HG03060 (cell line): ENCODE results near the gene SAMD4A.
A peak's percentile ranks its signal among the peaks of the same experiment; 100 is the strongest.
"Not testable (repeated sequence)": the region's sequence is repeated elsewhere in the genome, so short reads cannot be mapped to it uniquely, and the experiment has no call there.

Experiments used
- ATAC-seq: cut with Tn5 transposase; IDR thresholded peaks from one replicate; pipeline ENCODE4 v1.9.1; 2021; ENCODE audit warnings: low read depth, moderate number of reproducible peaks; ENCODE audit not compliant: unreplicated experiment

SAMD4A gene

DNA sequence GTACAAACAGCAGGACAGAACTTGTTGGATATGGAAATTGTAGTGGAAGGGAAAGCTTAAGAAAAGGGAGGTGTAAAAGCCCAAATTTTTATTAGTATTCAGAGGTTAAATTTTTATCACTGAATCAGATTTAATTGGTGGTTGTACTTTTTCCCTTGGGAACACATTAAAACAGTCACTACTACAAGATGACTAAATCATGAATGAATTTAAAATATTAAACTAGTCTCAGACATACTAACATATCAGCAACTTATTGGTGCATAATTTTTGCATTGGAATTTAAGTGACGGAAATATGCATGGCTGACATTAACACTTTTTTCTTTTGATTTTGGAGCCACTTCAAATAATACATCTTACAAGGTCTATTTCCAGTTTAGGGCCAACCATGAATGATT lies 27.6 kb downstream of the SAMD4A start:
- no peak for ATAC-seq

DNA sequence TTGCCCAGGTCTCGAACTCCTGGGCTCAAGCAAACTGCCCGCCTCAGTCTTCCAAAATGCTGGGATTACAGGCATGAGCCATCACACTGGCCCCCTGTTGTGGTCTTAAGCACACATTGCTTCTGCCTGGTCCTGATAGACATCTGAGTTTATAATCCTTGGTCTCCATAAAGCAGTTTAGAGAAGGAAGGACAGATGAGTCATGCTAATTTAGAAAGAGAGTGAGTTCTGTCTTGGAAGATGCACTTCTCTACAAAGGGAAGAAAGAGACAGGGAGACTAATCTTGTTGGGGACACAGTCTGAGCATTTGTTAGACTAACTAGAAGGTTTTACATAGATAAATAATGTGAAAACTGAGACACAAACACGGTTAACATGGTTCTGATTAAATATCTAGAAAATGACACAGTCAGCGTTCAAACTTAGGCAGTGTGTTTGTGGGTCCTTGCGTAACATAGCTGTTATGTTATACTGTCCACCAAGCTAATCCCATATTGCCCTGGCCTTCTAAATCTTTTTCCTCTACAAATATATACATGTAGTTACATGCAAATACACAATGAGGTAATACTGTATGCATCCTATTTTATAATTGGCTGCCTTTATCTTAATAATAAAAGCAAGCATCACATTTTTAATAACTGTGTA lies 31.0 kb downstream of the SAMD4A start:
- no peak for ATAC-seq

DNA sequence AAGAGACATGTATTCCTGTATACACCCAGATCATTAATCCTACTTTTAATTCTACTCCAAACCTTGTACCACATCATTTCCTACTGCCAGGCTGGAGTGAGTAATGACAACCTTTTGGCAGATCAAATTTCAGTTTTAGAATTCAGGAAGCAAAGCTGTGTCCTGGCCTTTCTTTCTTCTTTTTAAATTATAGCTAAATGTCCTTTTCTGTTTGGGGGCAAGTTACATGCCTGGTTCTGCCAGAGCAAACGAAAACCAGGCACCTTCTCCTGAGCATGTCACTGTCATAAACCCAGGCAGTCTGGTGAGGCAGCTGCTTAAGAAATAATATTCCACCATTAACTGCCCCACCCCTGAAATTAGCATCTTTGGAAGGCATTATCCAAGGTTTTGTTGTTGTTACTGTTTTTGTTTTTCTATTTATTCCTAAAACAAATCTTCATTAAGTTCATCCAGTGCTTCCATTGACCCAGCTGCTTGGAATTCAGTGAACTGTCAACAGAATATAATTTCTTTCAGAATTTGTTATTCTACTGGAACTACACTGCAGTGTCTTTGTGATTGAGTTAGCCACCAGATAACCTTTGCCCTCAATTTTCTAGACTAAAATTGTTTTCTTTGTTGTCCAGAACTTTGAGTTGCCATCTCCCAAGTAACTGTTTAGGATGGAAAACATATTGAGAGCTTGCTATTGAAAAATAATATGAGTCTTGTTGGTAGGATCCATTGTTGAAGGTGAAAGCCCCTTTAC lies 33.2 kb downstream of the SAMD4A start:
- ATAC-seq = no peak

DNA sequence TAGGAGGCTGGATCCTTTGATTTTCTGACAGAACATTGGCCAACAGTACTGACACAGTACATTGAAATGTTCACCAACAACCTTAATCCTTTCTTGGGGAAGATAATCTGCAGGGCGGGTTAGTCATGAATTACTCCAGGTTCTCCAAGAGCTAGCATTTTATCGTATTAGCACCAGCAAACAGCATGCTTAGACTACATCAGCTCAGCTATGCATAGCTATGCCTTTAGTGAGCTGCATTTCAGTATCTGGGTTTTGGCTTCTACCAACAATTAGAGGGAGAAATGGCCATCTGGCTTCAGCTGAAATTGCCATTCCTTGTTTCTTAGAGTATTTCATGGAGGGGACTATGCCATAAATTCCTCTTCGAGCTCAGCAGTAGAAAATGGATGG lies 33.8 kb downstream of the SAMD4A start:
- no peak for ATAC-seq

DNA sequence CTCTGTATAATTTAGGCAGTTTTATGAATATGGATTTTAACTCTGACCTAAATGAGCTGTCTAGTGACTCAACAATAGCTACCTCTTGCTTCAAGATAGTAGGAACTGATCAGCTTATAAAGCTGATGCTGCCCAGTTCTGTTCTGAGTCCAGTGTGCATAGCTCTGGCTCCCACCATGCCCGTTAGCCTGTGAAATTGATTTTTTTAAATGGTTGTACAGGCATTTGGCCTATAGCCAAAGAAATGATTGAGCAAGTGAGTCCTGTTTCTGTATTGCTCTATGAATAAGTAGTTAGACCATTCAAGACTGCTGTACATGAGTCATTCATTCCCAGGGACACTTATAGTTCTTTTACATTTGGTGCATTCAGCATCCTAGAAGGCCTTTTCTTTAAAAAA lies 36.4 kb downstream of the SAMD4A start:
- no peak for ATAC-seq

DNA sequence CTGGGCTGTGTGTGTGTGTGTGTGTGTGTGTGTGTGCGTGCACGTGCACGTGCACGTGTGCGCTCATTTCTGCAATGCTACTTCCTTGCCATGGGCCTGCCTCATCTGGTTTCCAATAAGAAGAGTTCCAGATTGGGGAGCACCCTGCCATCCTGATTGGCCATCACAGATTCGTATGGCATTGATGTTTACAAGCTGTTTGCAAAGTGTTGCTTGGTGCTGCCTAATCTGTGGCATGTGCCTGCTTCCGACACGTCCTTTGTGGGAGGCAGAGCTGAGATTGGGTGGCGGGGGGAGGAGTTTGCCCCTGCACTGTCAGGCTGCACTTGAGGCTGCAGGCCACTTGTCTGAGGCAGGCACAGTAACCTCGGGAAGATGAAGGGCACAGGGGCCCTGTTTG lies 39.2 kb downstream of the SAMD4A start:
- no peak for ATAC-seq

DNA sequence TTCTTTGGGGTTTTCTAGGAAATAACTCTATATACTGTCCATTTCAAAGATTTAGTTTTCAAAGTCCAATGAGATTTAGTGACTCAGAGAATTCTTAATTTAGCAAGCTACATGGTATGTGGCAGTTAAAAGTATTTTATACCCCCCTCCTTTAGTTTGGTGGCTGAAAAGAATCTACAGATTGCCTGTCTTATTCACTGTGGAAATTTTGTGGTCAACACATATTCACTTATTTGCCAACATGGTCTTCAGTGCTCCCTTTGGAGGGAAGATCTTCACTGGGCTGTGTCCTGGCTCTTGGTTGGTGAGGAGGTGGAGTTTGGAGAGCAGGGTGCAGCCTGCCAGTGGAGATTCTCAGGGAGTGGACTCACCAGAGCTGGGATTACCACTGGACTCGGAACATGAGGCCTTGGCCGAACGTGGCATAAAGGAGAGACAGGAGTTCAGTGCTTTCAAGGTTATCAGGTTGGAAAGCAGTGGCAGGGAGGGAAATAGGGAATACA lies 39.8 kb downstream of the SAMD4A start:
- no peak for ATAC-seq

DNA sequence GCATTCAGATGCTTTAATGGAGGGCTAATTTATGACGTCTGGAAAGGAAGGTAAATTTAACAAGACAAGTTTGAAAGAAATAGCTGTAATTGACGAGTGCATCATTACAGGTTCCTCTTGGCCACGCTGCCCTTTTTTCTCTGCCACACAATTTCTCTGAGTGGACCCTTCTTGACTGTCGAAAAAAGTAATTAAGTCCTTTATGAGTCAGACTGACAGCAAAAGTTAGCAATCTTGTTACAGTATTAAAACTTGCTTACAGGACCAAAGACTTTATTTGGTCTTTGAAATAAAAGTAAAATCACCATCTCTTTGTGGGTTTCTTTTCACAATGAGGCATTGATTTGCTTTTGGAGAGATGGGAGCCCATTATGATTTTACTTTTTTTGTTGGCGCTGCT lies 42.6 kb downstream of the SAMD4A start:
- ATAC-seq = no peak

DNA sequence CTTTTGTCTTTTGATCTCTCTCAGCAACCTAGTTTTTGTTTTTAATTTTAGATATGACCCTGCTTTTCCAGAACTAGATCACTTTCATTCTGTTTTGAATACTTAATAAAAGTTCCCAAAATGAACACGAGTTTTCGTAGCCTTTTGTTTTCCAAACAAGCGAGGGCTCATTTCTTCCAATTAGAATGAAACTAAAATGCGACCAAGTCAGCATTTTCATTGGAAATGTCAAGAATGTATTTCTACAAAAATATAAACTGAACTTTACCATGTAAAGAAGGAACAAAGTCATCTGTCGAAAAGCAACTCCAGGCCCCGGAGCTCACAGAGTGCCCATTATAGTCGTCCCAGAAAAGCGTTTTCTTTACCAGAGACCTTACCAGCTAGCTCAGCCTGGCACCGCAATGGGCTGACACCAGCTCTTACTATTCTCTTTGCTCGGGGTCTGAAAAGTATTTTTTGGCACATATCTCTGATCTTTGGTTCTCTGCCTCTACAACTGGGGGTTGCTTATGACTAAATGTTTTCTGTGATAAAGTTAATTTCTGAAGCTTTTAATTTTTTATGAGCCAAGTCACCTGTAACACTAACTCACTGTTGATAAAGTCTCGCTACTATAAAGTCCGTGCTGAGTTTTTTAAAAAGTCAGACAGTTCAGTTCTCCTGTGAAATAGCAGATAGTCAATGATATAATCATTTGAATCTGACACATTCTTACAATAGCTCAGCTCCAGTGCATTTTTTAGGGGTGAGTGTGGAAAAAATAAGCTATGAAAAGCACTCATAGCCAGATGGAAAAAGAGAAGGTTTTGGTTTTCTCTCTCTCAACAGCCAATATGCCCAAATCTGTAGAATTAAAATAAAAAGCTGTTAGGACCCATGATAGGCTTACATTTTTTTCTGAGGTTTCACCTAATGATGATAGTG lies 43.4 kb downstream of the SAMD4A start:
- ATAC-seq = no peak

DNA sequence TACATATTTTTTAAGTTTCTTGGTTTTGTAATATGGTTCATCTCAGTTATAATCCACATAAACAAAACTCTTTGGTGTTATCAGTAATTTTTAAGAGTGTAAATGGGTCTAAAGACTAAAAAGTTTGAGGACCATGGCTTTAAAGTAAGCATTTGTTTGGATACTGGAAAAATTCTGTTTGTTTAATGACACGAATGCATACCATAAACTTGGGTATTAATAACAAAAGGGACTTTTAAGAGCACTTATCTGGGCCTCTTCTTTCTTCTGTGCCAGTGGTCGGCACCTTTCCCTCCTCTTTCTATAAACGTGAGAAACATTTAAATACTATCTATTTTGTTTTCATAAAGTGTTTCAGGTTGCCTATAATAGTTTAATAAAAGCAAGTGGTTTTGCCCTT lies 47.4 kb downstream of the SAMD4A start:
- ATAC-seq = no peak

DNA sequence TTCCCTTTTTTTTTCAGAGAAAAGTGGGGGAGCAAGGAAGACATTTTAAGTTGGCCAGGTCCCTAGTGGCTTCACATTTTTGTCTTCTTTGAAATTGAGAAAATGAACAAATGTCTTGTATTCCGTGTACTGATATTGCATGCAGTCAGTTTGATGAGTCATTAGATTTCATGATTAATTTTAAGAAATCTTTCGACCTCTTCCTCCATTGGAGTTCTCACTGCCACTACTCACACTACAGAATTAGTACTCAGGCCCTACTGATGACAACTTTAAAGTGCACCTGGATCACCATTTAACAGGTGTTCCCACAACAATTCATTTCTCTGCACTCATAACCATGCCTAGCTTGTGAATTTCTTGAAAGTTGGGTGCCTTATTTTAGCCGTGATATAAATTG lies 50.5 kb downstream of the SAMD4A start:
- no peak for ATAC-seq

DNA sequence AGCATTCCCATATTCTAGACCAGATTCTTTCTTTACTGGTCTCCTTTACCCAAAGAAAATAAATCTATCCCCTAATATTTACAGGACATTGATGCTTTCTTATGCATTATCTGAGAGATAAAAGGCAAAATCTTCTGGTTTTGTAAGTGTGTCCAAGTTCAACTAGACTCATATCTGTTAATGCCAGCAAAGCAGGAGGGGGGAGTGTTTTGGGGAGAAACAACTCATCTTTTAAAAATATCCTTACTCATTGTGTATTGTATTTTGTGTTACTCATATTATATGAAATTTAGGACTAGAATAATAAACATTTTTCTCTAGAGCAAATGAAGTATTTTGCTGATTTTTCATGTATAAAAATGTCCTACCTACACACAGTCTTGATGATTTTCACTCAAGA lies 54.8 kb downstream of the SAMD4A start:
- no peak for ATAC-seq

DNA sequence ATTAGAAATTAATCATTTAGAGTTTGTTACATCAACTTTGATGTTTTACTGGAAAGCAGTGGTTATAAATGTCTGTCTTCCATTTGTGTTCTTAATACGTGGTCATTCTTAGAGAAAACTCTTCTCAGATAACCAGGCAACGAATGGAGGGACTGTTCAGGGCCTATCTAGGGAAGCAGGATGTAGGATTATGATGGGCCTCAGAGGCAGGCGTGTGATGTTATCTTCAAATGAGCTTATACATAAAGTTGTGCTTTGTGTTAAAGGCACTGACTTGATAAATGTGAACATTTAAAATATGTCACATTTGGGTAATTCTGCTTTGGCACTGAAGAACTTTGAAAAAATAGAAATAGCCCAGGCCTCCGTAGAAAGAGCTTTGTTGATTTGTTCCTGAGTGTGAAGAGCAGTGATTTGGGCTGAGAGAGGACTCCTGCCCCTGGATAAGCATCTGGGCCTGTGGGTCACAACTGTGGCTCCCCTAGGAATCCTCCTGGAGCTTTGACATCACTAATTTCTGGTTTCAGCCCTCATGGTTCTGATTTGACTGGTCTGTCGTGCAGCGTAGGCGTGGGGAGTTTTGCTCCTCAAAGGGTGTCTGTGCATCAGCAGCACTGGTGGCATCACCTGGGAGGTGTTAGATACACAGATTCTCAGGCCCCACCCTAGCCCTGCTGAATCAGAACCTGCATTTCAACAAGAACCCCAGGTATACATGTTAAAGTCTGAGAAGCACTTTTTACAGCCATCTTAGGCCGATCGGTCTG lies 55.4 kb downstream of the SAMD4A start:
- ATAC-seq = peak; percentile 70

DNA sequence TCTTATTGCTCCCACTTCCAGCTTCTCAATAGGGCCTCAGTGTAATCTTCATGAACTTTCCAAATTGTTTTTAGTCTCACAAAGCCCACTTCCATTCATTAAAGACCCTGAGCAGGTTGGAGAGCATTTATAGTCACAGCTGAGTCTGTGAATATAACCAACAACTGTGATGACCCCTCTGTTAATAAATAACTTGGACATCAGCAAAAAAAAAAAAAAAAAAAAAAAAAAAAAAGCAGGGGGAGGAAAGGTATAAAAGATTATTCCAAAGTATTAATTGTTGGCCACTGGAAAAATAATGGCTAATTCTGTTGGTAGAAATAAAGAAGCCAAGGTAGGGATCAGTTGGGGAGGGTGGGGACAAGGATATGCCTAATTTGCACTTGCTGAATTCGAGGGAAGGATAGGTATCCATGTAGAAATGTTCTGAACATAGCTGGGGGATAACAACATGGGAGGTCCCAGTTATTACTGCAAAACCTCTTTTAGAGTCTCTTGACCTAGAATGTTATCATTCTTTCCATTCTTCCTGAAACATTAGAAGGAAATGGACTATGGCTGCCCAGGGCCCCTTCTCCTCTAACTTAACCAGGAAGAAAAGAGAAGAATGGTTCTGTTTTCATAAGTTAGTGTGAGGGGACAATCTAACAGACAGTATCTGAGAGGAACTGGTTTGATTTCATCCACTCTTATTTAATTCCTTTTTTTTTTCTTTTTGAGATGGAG lies 56.5 kb downstream of the SAMD4A start:
- ATAC-seq = no peak

DNA sequence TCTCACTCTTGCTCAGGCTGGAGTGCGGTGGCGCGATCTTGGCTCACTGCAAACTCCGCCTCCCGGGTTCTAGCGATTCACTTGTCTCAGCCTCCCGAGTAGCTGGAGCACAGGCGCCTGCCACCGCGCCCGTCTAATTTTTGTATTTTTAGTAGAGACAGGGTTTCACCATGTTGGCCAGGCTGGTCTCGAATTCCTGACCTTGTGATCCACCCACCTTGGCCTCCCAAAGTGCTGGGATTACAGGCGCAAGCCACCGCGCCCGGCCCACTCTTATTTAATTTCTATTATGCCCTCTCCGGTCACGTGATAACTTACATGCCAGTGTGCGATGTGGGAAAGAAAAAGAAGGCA lies 57.1 kb downstream of the SAMD4A start:
- ATAC-seq = not testable (repeated sequence)

DNA sequence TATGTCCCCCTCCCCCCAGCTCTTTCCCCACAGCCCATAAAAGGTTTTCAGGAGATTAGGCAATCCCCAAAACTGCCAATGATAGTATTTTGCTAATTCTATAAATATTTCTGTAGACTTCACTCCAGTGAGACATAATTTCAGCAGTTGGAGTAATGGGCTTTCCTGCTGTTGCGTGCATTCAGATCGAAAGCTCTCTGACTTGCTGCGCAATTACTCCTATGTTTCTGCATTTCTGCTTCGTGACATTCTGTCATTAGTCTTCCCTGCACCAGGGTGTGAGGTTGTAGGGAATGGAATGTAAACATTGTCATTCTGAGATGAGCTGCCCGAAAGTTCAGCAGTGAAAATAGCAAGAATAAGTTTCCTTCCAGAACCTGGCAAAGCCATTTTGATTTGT lies 58.2 kb downstream of the SAMD4A start:
- no peak for ATAC-seq

DNA sequence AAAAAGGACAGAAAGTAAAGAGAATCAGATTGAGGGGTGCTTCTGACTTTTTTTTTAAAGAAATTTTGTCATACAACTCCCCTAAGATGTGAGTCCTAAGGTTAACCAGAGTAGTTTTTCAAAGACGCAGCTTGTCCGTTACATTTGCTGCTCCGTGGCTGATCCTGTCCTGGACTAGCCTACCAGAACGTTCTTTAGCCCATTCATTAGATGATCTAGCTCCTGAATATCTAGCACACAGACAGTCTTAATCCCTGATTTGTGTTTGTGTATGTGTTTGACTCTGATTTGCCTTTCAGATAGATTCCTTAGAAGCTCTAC lies 60.3 kb downstream of the SAMD4A start:
- no peak for ATAC-seq

DNA sequence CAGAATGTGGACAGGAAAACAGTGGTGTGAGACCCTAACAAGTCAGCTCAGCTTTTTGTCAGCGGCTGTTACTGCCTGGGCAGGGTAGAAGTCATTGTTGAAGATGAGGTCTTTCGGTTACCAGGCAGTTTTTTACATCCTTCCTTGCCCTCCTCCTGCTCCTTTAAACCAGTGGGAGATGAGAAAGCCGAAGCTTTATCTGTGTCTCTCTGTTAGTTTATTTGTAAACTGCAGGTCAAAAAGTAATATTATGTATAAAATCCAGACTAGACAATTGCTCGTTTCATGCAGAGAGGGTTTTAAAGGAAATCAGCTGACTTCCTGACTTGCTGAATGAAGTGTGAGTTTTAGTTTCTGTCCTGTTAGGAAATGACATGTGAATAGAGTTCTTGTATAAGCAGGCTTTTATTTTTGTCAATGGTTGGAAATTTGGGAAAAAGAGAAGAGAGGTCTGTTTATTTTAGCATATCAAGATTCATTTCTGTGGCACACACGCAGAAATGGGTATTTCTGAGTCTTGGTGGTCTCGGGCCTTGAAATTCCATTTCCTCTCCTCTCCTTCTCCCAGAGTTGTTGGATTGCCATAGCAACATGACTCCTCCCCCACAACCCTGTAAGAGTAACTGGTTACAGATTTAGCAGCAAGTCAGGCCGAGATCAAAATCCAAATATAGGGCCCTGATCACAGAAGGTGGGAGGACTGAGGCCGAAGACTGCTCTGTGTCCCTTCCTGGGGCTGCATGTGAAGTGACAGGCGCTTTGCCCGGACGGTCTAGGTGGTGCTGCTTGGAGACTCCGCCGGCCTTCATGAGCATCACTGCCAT lies 60.8 kb downstream of the SAMD4A start:
- peak; percentile 40 for ATAC-seq

DNA sequence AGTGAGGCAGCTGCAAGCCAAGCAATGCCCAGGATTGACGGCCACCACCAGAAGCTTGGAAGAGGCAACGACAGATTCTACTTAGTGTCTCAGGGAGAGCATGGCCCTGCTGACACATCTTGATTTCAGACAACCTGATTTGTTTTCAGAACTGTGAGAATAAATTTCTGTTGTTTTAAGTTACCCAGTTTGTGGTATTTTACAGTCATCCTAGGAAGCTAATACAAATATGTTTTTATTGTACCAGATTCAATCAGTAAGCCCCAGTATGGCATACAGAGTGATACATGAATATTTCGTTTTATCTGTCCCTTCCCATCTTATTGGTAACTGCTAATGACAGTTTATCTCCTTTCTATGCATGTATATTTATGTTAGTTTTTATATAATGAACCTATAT lies 62.3 kb downstream of the SAMD4A start:
- ATAC-seq = no peak
